Measurements from ENCODE around the gene MT1G. TPM values are rescaled to one million over a fixed set of nuclear protein-coding genes. Genes with fewer than 3 reads are reported as not detected.

Gene MT1G
- total and polyA plus RNA-seq, 4 donors = 152 to 9,444 (median 3,398) TPM

DNA sequence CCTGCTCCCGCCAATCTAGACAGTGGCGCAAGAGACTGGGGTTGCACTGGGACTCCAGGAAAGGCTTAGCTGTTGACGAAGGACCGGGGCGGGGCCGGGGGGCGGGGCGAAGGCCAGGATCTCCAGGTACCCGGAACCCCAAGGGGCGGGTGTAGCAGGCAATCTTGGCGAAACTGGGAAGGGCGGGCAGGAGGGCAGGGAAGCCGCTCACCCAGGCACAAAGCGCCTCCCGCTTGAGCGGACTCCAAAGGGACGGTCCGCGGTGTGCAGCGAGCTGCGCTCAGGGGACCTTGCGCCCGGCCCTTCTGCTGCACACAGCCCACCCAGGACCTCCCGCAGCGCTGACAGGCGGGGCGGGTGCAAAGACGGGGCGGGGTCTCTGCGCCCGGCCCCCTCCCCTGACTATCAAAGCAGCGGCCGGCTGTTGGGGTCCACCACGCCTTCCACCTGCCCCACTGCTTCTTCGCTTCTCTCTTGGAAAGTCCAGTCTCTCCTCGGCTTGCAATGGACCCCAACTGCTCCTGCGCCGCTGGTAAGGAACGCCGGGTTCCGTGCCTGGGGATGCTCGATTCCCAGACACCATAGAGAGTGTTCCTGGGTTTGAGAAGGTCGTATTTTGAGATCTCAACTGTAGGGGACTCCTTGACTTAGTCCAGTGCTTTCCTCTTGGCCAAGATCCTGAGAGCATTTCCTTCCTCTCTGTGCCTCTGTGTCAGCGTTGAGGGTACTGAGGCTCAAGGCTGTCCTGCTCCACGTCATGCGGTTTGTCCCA, 10.1 kb downstream of the MT1G start, which contains the start of gene MT1F:
MT1F (plus strand) TSS at position 405 of the 772 bp plus-strand sequence; CDS start at position 505, 100 bp downstream.
- Histone ChIP-seq H3K9ac (ENCODE audit: low read depth in 1 of 2, low read length in 2 of 2) (peak within 1 kb of the TSS; percentile 48 to 55), H3K27ac (ENCODE audit: low read depth in 1 of 2, low read length in 2 of 2) (peak within 1 kb of the TSS; percentile 70 to 85), H3K4me3 (ENCODE audit: low read depth in 1 of 3, low read length in 3 of 3) (peak within 1 kb of the TSS; percentile 54 to 74 (median 69)), H3K4me1 (ENCODE audit: control insufficient read depth in 4 of 4, insufficient read depth in 4 of 4, low read length in 3 of 4) (peaks cover 6 to 19% (median 15%) of the 10 kb centered on the region in 4 donors), H3K9me3 (ENCODE audit: control insufficient read depth in 4 of 4, low read length in 3 of 4) (no peaks in the 10 kb centered on the region), H3K27me3 (ENCODE audit: control insufficient read depth in 4 of 4, insufficient read depth in 4 of 4, low read length in 3 of 4) (no peaks in the 10 kb centered on the region), H3K36me3 (ENCODE audit: control insufficient read depth in 4 of 4, insufficient read depth in 3 of 4, low read depth in 1 of 4, low read length in 3 of 4) (peaks cover 0 to 3% (median 0%) of the 10 kb centered on the region in 4 donors)
- TF ChIP-seq SP1 (IDR thresholded peaks at IDR 0.05) (peak; percentile 94), FOXA1 (IDR thresholded peaks at IDR 0.05) (no peak), RAD21 (IDR thresholded peaks at IDR 0.05) (peak; percentile 42 to 67), FOXA2 (IDR thresholded peaks at IDR 0.05) (no peak), NR2F2 (IDR thresholded peaks at IDR 0.05) (peak; percentile 46), EGR1 (IDR thresholded peaks at IDR 0.05; ENCODE audit: low read depth in 2 of 2) (no peak), HNF4G (IDR thresholded peaks at IDR 0.05) (peak; percentile 53), GABPA (IDR thresholded peaks at IDR 0.05 in 1 of 2, conservative IDR thresholded peaks at IDR 0.05 in 1 of 2) (no peak), TAF1 (conservative IDR thresholded peaks at IDR 0.05) (peak; percentile 36), RXRA (IDR thresholded peaks at IDR 0.05) (peak; percentile 84 to 91), YY1 (IDR thresholded peaks at IDR 0.05) (peak; percentile 30), JUND (IDR thresholded peaks at IDR 0.05) (peak in 1 of 2 donors; percentile 42), HNF4A (conservative IDR thresholded peaks at IDR 0.05) (peak; percentile 75 to 79)
- TF ChIP-seq, protein P1, sequence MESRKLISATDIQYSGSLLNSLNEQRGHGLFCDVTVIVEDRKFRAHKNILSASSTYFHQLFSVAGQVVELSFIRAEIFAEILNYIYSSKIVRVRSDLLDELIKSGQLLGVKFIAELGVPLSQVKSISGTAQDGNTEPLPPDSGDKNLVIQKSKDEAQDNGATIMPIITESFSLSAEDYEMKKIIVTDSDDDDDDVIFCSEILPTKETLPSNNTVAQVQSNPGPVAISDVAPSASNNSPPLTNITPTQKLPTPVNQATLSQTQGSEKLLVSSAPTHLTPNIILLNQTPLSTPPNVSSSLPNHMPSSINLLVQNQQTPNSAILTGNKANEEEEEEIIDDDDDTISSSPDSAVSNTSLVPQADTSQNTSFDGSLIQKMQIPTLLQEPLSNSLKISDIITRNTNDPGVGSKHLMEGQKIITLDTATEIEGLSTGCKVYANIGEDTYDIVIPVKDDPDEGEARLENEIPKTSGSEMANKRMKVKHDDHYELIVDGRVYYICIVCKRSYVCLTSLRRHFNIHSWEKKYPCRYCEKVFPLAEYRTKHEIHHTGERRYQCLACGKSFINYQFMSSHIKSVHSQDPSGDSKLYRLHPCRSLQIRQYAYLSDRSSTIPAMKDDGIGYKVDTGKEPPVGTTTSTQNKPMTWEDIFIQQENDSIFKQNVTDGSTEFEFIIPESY (IDR thresholded peaks at IDR 0.05) = no peak
- TF ChIP-seq, protein P2, sequence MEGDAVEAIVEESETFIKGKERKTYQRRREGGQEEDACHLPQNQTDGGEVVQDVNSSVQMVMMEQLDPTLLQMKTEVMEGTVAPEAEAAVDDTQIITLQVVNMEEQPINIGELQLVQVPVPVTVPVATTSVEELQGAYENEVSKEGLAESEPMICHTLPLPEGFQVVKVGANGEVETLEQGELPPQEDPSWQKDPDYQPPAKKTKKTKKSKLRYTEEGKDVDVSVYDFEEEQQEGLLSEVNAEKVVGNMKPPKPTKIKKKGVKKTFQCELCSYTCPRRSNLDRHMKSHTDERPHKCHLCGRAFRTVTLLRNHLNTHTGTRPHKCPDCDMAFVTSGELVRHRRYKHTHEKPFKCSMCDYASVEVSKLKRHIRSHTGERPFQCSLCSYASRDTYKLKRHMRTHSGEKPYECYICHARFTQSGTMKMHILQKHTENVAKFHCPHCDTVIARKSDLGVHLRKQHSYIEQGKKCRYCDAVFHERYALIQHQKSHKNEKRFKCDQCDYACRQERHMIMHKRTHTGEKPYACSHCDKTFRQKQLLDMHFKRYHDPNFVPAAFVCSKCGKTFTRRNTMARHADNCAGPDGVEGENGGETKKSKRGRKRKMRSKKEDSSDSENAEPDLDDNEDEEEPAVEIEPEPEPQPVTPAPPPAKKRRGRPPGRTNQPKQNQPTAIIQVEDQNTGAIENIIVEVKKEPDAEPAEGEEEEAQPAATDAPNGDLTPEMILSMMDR (IDR thresholded peaks at IDR 0.05; ENCODE audit: low read depth, low read length, missing input control) = no peak
- TF ChIP-seq, protein P3, sequence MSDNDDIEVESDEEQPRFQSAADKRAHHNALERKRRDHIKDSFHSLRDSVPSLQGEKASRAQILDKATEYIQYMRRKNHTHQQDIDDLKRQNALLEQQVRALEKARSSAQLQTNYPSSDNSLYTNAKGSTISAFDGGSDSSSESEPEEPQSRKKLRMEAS (IDR thresholded peaks at IDR 0.05) = peak; percentile 48
- TF ChIP-seq, protein P4, sequence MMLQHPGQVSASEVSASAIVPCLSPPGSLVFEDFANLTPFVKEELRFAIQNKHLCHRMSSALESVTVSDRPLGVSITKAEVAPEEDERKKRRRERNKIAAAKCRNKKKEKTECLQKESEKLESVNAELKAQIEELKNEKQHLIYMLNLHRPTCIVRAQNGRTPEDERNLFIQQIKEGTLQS (IDR thresholded peaks at IDR 0.05) = peak; percentile 26
- TF ChIP-seq, protein P5, sequence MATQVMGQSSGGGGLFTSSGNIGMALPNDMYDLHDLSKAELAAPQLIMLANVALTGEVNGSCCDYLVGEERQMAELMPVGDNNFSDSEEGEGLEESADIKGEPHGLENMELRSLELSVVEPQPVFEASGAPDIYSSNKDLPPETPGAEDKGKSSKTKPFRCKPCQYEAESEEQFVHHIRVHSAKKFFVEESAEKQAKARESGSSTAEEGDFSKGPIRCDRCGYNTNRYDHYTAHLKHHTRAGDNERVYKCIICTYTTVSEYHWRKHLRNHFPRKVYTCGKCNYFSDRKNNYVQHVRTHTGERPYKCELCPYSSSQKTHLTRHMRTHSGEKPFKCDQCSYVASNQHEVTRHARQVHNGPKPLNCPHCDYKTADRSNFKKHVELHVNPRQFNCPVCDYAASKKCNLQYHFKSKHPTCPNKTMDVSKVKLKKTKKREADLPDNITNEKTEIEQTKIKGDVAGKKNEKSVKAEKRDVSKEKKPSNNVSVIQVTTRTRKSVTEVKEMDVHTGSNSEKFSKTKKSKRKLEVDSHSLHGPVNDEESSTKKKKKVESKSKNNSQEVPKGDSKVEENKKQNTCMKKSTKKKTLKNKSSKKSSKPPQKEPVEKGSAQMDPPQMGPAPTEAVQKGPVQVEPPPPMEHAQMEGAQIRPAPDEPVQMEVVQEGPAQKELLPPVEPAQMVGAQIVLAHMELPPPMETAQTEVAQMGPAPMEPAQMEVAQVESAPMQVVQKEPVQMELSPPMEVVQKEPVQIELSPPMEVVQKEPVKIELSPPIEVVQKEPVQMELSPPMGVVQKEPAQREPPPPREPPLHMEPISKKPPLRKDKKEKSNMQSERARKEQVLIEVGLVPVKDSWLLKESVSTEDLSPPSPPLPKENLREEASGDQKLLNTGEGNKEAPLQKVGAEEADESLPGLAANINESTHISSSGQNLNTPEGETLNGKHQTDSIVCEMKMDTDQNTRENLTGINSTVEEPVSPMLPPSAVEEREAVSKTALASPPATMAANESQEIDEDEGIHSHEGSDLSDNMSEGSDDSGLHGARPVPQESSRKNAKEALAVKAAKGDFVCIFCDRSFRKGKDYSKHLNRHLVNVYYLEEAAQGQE (IDR thresholded peaks at IDR 0.05) = peak; percentile 12
- peak; percentile 80 for DNase-seq (ENCODE audit: low spot score)
- under 1% methylated on average over 46 of the region's 46 CpGs for WGBS

Data from liver (tissue), 9 donors.